Loucy (cell line): ENCODE data around the gene NLRP12.

Experiments used
- CTCF ChIP-seq: fragments of 200-600 bp; sonication (generic); conservative IDR thresholded peaks from 2 replicates; pipeline ENCODE4 v1.5.1; 2014; ENCODE audit warnings: mild to moderate bottlenecking, antibody characterized with exemption, low read length
- EZH2phosphoT487 ChIP-seq: fragments of 200-600 bp; IDR thresholded peaks from 2 replicates; pipeline ENCODE4 v1.6.1; 2018; ENCODE audit warnings: antibody characterized with exemption, mild to moderate bottlenecking, moderate library complexity, borderline replicate concordance

GRCh38 chr19:53853707-53854106 lies 29.6 kb upstream of the NLRP12 start:
- TF ChIP-seq EZH2phosphoT487 (no peak), CTCF (no peak)
